ENCODE data around the gene CORO6.

Gene CORO6

GRCh38 chr17:29565643-29566472 lies 56.9 kb downstream of the CORO6 start:
- DNase-seq (ENCODE audit: low spot score), result peak; percentile 55

Small RNA genes within 50 kb of the gene (small RNA-seq; reads per million reads assigned to genes)
- gene RNU6-920P, result 0 to 0.04 reads per million in 2 experiments
